Measurements from ENCODE around the gene TMEM163. TPM values are rescaled to one million over a fixed set of nuclear protein-coding genes. Genes with fewer than 3 reads are reported as not detected.

TMEM163 gene
- total and polyA plus RNA-seq, 2 donors (not counting 3 experiments of a cell fraction or from before 2014, with no cell fraction given) = 1.0 to 2.8 TPM

GRCh38 chr2:134676960-134677359, 41.8 kb downstream of the TMEM163 start:
- FAIRE-seq (no peak), DNase-seq (ENCODE audit: low read depth, low spot score) (no peak)
- no peak overlapping the region for H3K4me3 ChIP-seq (replicated peaks in 1 of 3; ENCODE audit: insufficient read depth in 1 of 3, low read depth in 1 of 3, low read length in 3 of 3)
- no peaks in the 10 kb centered on the region for H4K20me1 ChIP-seq (replicated peaks; ENCODE audit: control insufficient read depth, extremely low read depth, insufficient read depth, low read length)
- H3K27me3 ChIP-seq (ENCODE audit: control insufficient read depth in 2 of 2, insufficient read depth in 2 of 2, low read length in 2 of 2) = no peaks in the 10 kb centered on the region
- no peaks in the 10 kb centered on the region for H3K79me2 ChIP-seq (ENCODE audit: control insufficient read depth, insufficient read depth, low read length)
- H2AFZ ChIP-seq (ENCODE audit: low read depth, low read length) = no peak overlapping the region
- no peaks in the 10 kb centered on the region for H3K36me3 ChIP-seq (ENCODE audit: control insufficient read depth in 2 of 2, extremely low read depth in 1 of 2, insufficient read depth in 2 of 2, low read length in 2 of 2)
- H3K27ac ChIP-seq (ENCODE audit: insufficient read depth, low read depth, low read length) = no peak overlapping the region
- TF ChIP-seq CTCF (IDR thresholded peaks at IDR 0.05; ENCODE audit: extremely low read depth in 1 of 2, insufficient read depth in 1 of 2, low read depth in 1 of 2, low read length in 2 of 2) (no peak), JUN (IDR thresholded peaks at IDR 0.05; ENCODE audit: borderline replicate concordance, insufficient read depth, insufficient read length, low read depth) (no peak), MYC (IDR thresholded peaks at IDR 0.05; ENCODE audit: low read depth, low read length) (no peak), POLR2AphosphoS5 (IDR thresholded peaks at IDR 0.05; ENCODE audit: insufficient read depth, low read depth, low read length) (no peak), EZH2 (IDR thresholded peaks at IDR 0.05; ENCODE audit: borderline replicate concordance, low read depth, low read length, severe bottlenecking) (no peak), FOS (IDR thresholded peaks at IDR 0.05; ENCODE audit: borderline replicate concordance, insufficient read depth, low read length) (no peak), GATA2 (IDR thresholded peaks at IDR 0.05; ENCODE audit: insufficient read depth, insufficient read length, low read depth, low read length) (no peak), POLR2A (IDR thresholded peaks at IDR 0.05; ENCODE audit: low read depth, low read length) (no peak)
- TF ChIP-seq, protein P1, sequence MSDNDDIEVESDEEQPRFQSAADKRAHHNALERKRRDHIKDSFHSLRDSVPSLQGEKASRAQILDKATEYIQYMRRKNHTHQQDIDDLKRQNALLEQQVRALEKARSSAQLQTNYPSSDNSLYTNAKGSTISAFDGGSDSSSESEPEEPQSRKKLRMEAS (IDR thresholded peaks at IDR 0.05; ENCODE audit: insufficient read depth, insufficient read length) = no peak
- CTCF ChIA-PET = interaction anchor here (1.2 kb wide), 1 partner anchor 19 kb away, joined by 3 read pairs; no protein-coding TSS in a partner anchor
- dilution Hi-C loops (cut with MboI; ENCODE audit: extremely low pct_ligation_motif_present, low sequenced_read_pairs) = no loop called here
- H3K4me1 ChIP-seq (ENCODE audit: control insufficient read depth, extremely low read depth, insufficient read depth, low read length) = peaks cover 8% of the 10 kb centered on the region
- H3K9ac ChIP-seq (replicated peaks; ENCODE audit: extremely low read depth, insufficient read depth, low read length) = no peak overlapping the region
- POLR2A ChIA-PET = no interaction called here
- BruUV-seq (replicated peaks) = no TSS peak
- H3K9me1 ChIP-seq (replicated peaks; ENCODE audit: control insufficient read depth, extremely low read depth, insufficient read depth, low read length) = no peaks in the 10 kb centered on the region
- intact Hi-C loops (cut with micrococcal nuclease) = no loop called here
- no peak overlapping the region for H3K4me2 ChIP-seq (ENCODE audit: insufficient read depth, low read length)
- H3K9me3 ChIP-seq (replicated peaks; ENCODE audit: control insufficient read depth, insufficient read depth, low read length) = no peaks in the 10 kb centered on the region
